Measurements from ENCODE around the gene PATL2. TPM values are rescaled to one million over a fixed set of nuclear protein-coding genes. Genes with fewer than 3 reads are reported as not detected.
A peak's percentile ranks its signal among the peaks of the same experiment; 100 is the strongest.
"Not testable (repeated sequence)": the region's sequence is repeated elsewhere in the genome, so short reads cannot be mapped to it uniquely, and the experiment has no call there.

PATL2 gene
- total and polyA plus RNA-seq, 3 experiments from 2014 or later: 7.7 to 19.8 (median 9.1) TPM

DNA sequence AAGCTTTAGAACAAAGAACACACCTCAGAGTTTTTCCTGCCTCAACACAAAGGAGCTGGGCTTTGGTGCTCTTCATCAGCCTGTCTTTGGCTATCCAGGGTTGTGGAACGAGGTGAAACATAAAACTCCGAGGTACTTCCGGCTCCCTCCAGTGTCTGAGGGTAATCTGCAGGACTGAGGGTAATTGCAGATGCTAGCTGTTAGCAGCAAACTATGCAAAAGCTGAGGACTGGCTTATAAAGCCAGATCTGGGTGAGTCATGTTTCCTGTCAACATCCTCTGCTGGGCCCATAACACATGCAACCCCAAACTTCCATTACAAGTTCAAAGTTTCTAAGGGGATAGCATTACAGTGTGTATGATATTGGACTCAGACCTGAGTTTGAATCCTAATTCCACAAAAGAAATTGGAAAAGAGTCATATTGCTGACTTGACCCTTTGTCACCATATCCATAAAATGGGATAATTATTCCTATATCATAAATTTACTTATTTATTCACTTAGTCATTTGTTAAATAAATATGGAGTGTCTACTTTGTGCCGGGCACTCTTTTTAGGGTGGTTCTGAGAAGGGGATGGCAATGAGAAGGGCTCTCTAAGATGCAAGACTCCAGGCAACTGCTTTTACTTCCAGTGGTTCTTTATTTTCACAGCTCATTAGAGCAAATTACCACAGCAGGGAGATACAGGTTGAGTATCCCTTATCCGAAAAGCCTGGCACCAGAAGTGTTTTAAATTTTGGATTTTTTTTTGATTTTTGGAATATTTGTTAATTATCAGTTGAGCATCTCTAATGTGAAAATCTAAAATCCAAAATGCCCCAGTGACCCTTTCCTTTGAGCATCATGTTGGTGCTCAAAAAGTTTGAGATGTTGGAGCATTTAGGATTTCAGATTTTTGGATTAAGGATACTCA, 15.7 kb upstream of the PATL2 start:
- Histone ChIP-seq H3K27ac (ENCODE audit: low read depth, low read length) (peak overlapping the region; percentile 88), H3K27me3 (ENCODE audit: insufficient read depth, low read length, poor library complexity, severe bottlenecking) (no peaks in the 10 kb centered on the region), H3K36me3 (ENCODE audit: insufficient read depth, low read length) (no peaks in the 10 kb centered on the region), H3K4me3 (ENCODE audit: low read length) (peak overlapping the region; percentile 59), H3K9me3 (ENCODE audit: low read length) (no peaks in the 10 kb centered on the region), H3K4me1 (ENCODE audit: insufficient read depth, low read length) (peaks cover 80% of the 10 kb centered on the region)
- Mint-ChIP-seq H3K27ac (peak overlapping the region; percentile 96 to 100 (median 99)), H3K4me3 (peak overlapping the region; percentile 87 to 100 (median 98)), H3K36me3 (peaks cover 0 to 25% (median 2%) of the 10 kb centered on the region in 3 donors), H3K9me3 (no peaks in the 10 kb centered on the region), H3K27me3 (no peaks in the 10 kb centered on the region), H3K4me1 (peaks cover 69 to 85% (median 81%) of the 10 kb centered on the region in 3 donors)
- ChIA-PET POLR2A (interaction anchor here (0.6 to 14.5 kb wide), 9 partner anchors 10 to 136 kb away, joined by 3 to 728 read pairs (median 5); partner anchors contain the start of genes B2M, PATL2, SPG11 and TRIM69), CTCF (interaction anchor here (0.6 to 16.5 kb wide), 5 partner anchors 10 to 92 kb away, joined by 3 to 271 read pairs (median 82); partner anchors contain the start of genes B2M, PATL2, SPG11 and TRIM69)
- peak; percentile 48 to 87 (median 84) for DNase-seq

- CTCF ChIA-PET: interaction anchor here (0.6 to 16.5 kb wide), 5 partner anchors 11 to 91 kb away, joined by 3 to 271 read pairs (median 82); partner anchors contain the start of genes B2M, PATL2, SPG11 and TRIM69
- Mint-ChIP-seq H3K4me1 (peaks cover 67 to 85% (median 81%) of the 10 kb centered on the region in 3 donors), H3K9me3 (no peaks in the 10 kb centered on the region), H3K27ac (peak overlapping the region; percentile 96 to 100 (median 99)), H3K4me3 (peak overlapping the region; percentile 87 to 100 (median 98)), H3K36me3 (peaks cover 0 to 19% (median 0%) of the 10 kb centered on the region in 3 donors), H3K27me3 (no peaks in the 10 kb centered on the region)
- H3K4me3 ChIP-seq (ENCODE audit: low read length): peak overlapping the region; percentile 59
- H3K27me3 ChIP-seq (ENCODE audit: insufficient read depth, low read length, poor library complexity, severe bottlenecking): no peaks in the 10 kb centered on the region
- H3K36me3 ChIP-seq (ENCODE audit: insufficient read depth, low read length): no peaks in the 10 kb centered on the region
- no peak for DNase-seq
- H3K4me1 ChIP-seq (ENCODE audit: insufficient read depth, low read length): peaks cover 80% of the 10 kb centered on the region
- peak overlapping the region; percentile 63 for H3K27ac ChIP-seq (ENCODE audit: low read depth, low read length)
- H3K9me3 ChIP-seq (ENCODE audit: low read length): no peaks in the 10 kb centered on the region
- POLR2A ChIA-PET: interaction anchor here (0.6 to 14.5 kb wide), 9 partner anchors 10 to 144 kb away, joined by 3 to 728 read pairs (median 5); partner anchors contain the start of genes B2M, PATL2, SPG11 and TRIM69
Observed at GRCh38 chr15:44726136-44726535, 15.0 kb upstream of the PATL2 start.

DNA sequence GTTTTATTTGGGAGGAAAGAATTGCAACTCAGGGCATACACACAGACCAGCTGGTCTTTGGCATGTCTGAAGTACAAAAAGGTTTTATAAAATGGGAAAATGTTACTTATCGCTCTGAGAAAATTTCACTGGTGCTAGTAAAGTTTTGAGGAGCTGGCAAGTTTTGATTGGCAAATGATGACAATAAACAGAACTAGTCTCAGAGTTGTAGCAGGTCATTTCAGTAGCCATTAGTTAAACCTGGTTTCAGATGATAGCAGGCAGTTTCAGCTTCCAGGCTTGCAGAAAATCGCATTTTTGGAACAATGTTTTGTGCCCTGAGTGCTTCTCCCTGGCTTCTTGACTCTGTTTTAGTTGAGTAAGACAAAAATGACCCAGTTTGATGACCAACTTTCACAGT, 10.9 kb upstream of the PATL2 start:
- Mint-ChIP-seq H3K9me3 (no peaks in the 10 kb centered on the region), H3K4me1 (peaks cover 82 to 96% (median 90%) of the 10 kb centered on the region in 3 donors), H3K4me3 (peak overlapping the region in 3 of 7 donors; percentile 5 to 69 (median 53)), H3K27me3 (no peaks in the 10 kb centered on the region), H3K27ac (peak overlapping the region; percentile 24 to 100 (median 94)), H3K36me3 (peaks cover 6 to 31% (median 12%) of the 10 kb centered on the region in 3 donors)
- CTCF ChIA-PET: interaction anchor here (0.8 to 19.5 kb wide), 6 partner anchors 9 to 129 kb away, joined by 3 to 478 read pairs (median 9); partner anchors contain the start of genes B2M, PATL2, SPG11 and TRIM69
- no peak overlapping the region for H3K4me3 ChIP-seq (ENCODE audit: low read length)
- no peak overlapping the region for H3K27ac ChIP-seq (ENCODE audit: low read depth, low read length)
- peaks cover 94% of the 10 kb centered on the region for H3K4me1 ChIP-seq (ENCODE audit: insufficient read depth, low read length)
- no peaks in the 10 kb centered on the region for H3K27me3 ChIP-seq (ENCODE audit: insufficient read depth, low read length, poor library complexity, severe bottlenecking)
- H3K36me3 ChIP-seq (ENCODE audit: insufficient read depth, low read length): peaks cover 16% of the 10 kb centered on the region
- no peaks in the 10 kb centered on the region for H3K9me3 ChIP-seq (ENCODE audit: low read length)
- DNase-seq: no peak
- POLR2A ChIA-PET: interaction anchor here (0.9 to 15.9 kb wide), 4 partner anchors 9 to 53 kb away, joined by 3 to 728 read pairs (median 344); partner anchors contain the start of genes B2M, PATL2, SPG11 and TRIM69

DNA sequence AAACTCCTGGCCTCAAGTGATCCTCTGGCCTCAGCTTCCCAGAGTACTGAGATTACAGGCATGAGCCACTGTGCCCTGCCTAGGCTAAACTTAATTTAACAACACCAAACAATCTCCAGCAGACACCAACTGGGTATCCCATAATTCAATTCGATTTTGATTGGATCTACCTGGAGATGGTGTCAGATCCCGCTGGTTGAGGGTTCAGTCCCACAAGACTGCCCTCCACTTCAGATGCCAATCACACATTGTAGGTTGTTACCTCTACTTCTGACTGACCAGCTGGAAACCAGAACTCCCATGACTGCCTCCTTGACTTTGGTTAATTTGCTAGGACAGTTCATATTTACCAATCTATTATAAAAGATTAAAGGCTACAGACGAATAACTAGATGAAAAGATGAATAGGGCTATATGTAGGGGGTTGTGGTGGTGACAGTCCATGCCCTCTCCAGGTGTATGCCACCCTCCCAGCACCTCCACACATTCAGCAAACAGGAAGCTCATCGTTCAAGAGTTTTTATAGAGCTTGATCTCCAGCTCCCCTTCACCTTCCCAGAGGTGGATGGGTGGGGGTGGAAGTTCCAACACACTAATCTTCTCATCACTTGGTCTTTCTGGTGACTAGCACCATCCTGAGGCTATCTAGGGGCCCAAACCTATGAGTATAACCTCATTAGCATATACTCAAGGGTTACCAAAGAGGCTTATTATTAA, 9.5 kb upstream of the PATL2 start:
- no peak overlapping the region for H3K4me3 ChIP-seq (ENCODE audit: low read length)

DNA sequence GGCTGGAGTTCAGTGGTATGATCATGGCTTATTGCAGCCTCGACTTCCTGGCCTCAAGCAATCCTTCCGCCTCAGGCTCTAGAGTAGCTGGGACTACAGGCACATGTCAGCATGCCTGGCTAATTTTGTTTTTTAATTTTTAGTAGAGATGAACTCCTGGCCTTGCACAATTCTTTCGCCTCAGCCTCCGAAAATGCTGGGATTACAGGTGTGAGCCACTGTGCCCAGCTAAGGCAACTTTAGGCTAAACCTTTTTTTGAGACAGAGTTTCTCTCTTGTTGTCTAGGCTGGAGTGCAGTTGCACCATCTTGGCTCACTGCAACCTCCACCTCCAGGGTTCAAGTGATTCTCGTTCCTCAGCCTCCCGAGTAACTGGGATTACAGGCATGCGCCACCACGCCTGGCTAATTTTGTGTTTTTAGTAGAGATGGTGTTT, 8.9 kb upstream of the PATL2 start:
- DNase-seq: peak in 1 of 5 donors; percentile 65
- H3K4me3 ChIP-seq (ENCODE audit: low read length); H3K9me3 ChIP-seq (ENCODE audit: low read length); H3K27me3 ChIP-seq (ENCODE audit: insufficient read depth, low read length, poor library complexity, severe bottlenecking); H3K27me3 Mint-ChIP-seq; H3K27ac ChIP-seq (ENCODE audit: low read depth, low read length); H3K9me3 Mint-ChIP-seq: not testable (repeated sequence)
- CTCF ChIA-PET: interaction anchor here (1.0 to 19.5 kb wide), 5 partner anchors 9 to 55 kb away, joined by 3 to 478 read pairs (median 156); partner anchors contain the start of genes B2M, PATL2, SPG11 and TRIM69
- Mint-ChIP-seq H3K4me1 (peaks cover 85 to 96% (median 90%) of the 10 kb centered on the region in 3 donors), H3K27ac (peak overlapping the region; percentile 88 to 100 (median 94)), H3K36me3 (peaks cover 22 to 48% (median 24%) of the 10 kb centered on the region in 3 donors), H3K4me3 (peak overlapping the region; percentile 33 to 85 (median 60))
- POLR2A ChIA-PET: interaction anchor here (1.1 to 15.9 kb wide), 5 partner anchors 7 to 78 kb away, joined by 3 to 728 read pairs (median 83); partner anchors contain the start of genes B2M, PATL2, SPG11 and TRIM69
- H3K36me3 ChIP-seq (ENCODE audit: insufficient read depth, low read length): peaks cover 36% of the 10 kb centered on the region
- peaks cover 97% of the 10 kb centered on the region for H3K4me1 ChIP-seq (ENCODE audit: insufficient read depth, low read length)

More for the DNA sequence above, 9.5 kb upstream of the PATL2 start:
- peaks cover 16 to 42% (median 19%) of the 10 kb centered on the region in 3 donors for H3K36me3 Mint-ChIP-seq
- Histone ChIP-seq H3K4me1 (ENCODE audit: insufficient read depth, low read length) (peaks cover 97% of the 10 kb centered on the region), H3K27ac (ENCODE audit: low read depth, low read length) (no peak overlapping the region), H3K36me3 (ENCODE audit: insufficient read depth, low read length) (peaks cover 30% of the 10 kb centered on the region), H3K9me3 (ENCODE audit: low read length) (no peaks in the 10 kb centered on the region), H3K27me3 (ENCODE audit: insufficient read depth, low read length, poor library complexity, severe bottlenecking) (no peaks in the 10 kb centered on the region)
- H3K4me3 Mint-ChIP-seq: peak overlapping the region in 6 of 7 donors; percentile 40 to 85 (median 62)
- no peaks in the 10 kb centered on the region for H3K9me3 Mint-ChIP-seq
- DNase-seq: no peak
- ChIA-PET CTCF (interaction anchor here (1.0 to 19.5 kb wide), 6 partner anchors 7 to 56 kb away, joined by 3 to 478 read pairs (median 84); partner anchors contain the start of genes B2M, PATL2, SPG11 and TRIM69), POLR2A (interaction anchor here (1.0 to 15.9 kb wide), 6 partner anchors 7 to 78 kb away, joined by 3 to 728 read pairs (median 48); partner anchors contain the start of genes B2M, PATL2, SPG11 and TRIM69)
- peaks cover 84 to 96% (median 90%) of the 10 kb centered on the region in 3 donors for H3K4me1 Mint-ChIP-seq
- no peaks in the 10 kb centered on the region for H3K27me3 Mint-ChIP-seq
- H3K27ac Mint-ChIP-seq: peak overlapping the region; percentile 88 to 100 (median 94)

GRCh38 chr15:44719293-44719999, 8.3 kb upstream of the PATL2 start:
- peaks cover 84 to 95% (median 90%) of the 10 kb centered on the region in 3 donors for H3K4me1 Mint-ChIP-seq
- peak; percentile 34 to 75 (median 72) for DNase-seq
- Histone ChIP-seq H3K4me3 (ENCODE audit: low read length) (no peak overlapping the region), H3K36me3 (ENCODE audit: insufficient read depth, low read length) (peaks cover 41% of the 10 kb centered on the region), H3K9me3 (ENCODE audit: low read length) (no peaks in the 10 kb centered on the region), H3K4me1 (ENCODE audit: insufficient read depth, low read length) (peaks cover 93% of the 10 kb centered on the region), H3K27ac (ENCODE audit: low read depth, low read length) (peak overlapping the region; percentile 19), H3K27me3 (ENCODE audit: insufficient read depth, low read length, poor library complexity, severe bottlenecking) (no peaks in the 10 kb centered on the region)
- peak overlapping the region; percentile 79 to 100 (median 94) for H3K27ac Mint-ChIP-seq
- POLR2A ChIA-PET: interaction anchor here (1.1 to 15.9 kb wide), 5 partner anchors 6 to 77 kb away, joined by 3 to 728 read pairs (median 83); partner anchors contain the start of genes B2M, PATL2, SPG11 and TRIM69
- no peaks in the 10 kb centered on the region for H3K9me3 Mint-ChIP-seq
- peaks cover 27 to 53% (median 28%) of the 10 kb centered on the region in 3 donors for H3K36me3 Mint-ChIP-seq
- no peaks in the 10 kb centered on the region for H3K27me3 Mint-ChIP-seq
- CTCF ChIA-PET: interaction anchor here (1.0 to 19.5 kb wide), 6 partner anchors 8 to 55 kb away, joined by 3 to 478 read pairs (median 80); partner anchors contain the start of genes B2M, PATL2, SPG11 and TRIM69
- peak overlapping the region; percentile 51 to 85 (median 73) for H3K4me3 Mint-ChIP-seq

All from CD8-positive, alpha-beta memory T cell (primary cell).